Epithelial cell of proximal tubule (primary cell): ENCODE measurements around the gene SYCE3. TPM values are rescaled to one million over a fixed set of nuclear protein-coding genes. Genes with fewer than 3 reads are reported as not detected.
"Not testable (repeated sequence)": the region's sequence is repeated elsewhere in the genome, so short reads cannot be mapped to it uniquely, and the experiment has no call there.

Experiments used
- DNase-seq: peaks from one replicate; pipeline ENCODE4 v3.0.0-alpha.2; 2011; ENCODE audit warnings: low read depth
- H3K4me3 ChIP-seq: 2 replicates; pipeline ENCODE4 v1.5.1; 2011; ENCODE audit warnings: low read depth, mild to moderate bottlenecking, low read length
- CTCF ChIP-seq: conservative IDR thresholded peaks from 2 replicates; pipeline ENCODE4 v1.5.1; 2012; ENCODE audit warnings: low read depth, mild to moderate bottlenecking, low read length
- total RNA-seq: library from RNA; depleted of rRNA; stranded (reverse); fragments of >200 nt; gene quantifications from 2 replicates; pipeline ENCODE4 v1.2.3, GENCODE V29; 2015

Gene SYCE3
- total RNA-seq, 1 donor from 2014 or later, result 1.0 TPM

DNA sequence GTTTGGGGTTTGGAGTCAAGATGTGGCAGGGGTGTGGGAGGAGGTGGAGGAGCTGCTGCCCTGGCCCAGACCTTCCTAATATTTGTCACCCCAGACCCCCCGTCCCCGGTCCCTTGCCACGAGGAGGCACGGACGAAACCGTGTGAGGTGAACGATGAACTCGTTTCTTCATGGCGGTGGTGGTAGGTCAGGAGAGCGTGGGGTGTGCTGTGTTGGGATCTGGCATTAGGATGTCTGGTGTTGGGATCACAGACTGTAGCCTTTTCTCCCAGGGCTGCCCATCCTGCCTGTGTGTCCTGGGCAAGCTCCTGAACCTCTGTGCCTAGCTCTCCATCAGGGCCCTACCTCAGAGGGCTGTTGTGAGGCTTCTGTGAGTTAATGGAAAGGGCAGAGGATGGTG, 46.3 kb upstream of the SYCE3 start:
- H3K4me3 ChIP-seq, result no peak overlapping the region
- DNase-seq, result no peak
- no peak for TF ChIP-seq CTCF

- DNase-seq, H3K4me3 ChIP-seq: not testable (repeated sequence)
Observed at GRCh38 chr22:50608058-50608840, 45.5 kb upstream of the SYCE3 start.

DNA sequence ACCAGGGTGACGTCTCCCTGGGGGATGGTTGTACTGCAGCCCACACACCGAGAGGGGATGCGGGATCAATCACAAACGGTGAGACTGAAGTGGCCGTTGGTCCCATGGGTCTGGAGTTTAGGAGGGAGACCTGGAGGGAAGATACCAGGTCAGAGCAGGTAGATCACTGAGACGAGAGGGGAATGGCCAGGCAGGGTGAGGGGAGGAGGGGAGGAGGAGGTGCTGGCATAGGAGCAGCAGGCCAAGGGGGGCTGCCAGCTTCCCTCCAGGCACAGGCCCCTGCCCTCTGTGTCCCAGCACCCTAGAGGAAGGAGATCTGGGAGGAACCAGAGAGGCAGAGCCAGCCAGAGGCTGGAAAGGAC, 44.9 kb upstream of the SYCE3 start:
- DNase-seq, result no peak
- no peak for TF ChIP-seq CTCF
- no peak overlapping the region for H3K4me3 ChIP-seq

- TF ChIP-seq CTCF, result no peak
- no peak overlapping the region for H3K4me3 ChIP-seq
- no peak for DNase-seq
Observed at GRCh38 chr22:50606946-50607658, 44.4 kb upstream of the SYCE3 start.

- no peak for DNase-seq
- TF ChIP-seq CTCF, result no peak
- H3K4me3 ChIP-seq, result no peak overlapping the region
Observed at GRCh38 chr22:50606165-50606945, 43.6 kb upstream of the SYCE3 start.

DNA sequence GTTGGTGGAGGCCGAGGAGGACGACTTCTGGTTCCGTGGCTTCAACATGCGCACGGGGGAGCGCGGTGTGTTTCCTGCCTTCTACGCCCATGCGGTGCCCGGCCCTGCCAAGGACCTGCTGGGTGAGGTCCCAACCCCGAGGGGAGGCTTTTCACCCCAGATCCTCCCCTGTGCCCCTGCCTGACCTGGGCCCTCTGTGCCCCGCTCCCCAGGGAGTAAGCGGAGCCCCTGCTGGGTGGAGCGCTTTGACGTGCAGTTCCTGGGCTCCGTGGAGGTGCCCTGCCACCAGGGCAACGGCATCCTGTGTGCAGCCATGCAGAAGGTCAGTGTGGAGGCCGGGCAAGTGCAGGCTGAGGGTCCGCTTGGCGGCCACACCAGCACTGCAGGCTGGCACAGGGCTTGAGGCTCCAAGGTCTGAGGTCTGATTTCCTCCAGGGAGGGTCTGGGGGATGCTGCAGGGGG, 42.9 kb upstream of the SYCE3 start:
- DNase-seq, result no peak
- no peak overlapping the region for H3K4me3 ChIP-seq
- no peak for TF ChIP-seq CTCF

DNA sequence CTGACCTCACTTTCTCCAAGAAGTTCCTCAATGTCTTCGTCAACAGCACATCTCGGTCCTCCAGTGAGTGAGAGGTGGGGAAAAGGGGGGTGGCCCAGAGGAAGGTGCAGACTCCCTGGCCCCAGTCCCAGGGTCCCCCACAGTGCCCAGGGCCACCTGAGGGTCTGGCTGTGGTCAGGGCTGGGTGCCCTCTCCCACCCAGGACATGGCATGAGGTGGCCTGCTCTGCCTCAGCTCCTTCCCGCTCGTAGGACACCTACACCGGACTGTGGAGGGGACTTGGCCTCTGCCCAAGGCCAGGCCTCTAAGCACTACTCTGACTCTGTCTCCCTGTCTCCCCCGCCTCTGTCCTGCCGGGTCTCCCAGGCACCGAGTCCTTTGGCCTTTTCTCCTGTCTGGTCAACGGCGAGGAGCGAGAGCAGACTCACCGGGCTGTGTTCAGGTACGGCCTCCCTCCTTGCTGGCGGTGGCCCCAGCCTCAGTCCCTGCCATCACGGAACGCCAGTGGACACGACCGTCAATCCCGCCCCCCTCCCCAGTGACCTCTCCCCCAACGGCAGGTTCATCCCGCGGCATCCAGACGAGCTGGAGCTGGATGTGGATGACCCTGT, 42.4 kb upstream of the SYCE3 start:
- H3K4me3 ChIP-seq, result no peak overlapping the region
- TF ChIP-seq CTCF, result no peak
- no peak for DNase-seq
